ENCODE measurements around the gene PRRC1.

PRRC1 gene

DNA sequence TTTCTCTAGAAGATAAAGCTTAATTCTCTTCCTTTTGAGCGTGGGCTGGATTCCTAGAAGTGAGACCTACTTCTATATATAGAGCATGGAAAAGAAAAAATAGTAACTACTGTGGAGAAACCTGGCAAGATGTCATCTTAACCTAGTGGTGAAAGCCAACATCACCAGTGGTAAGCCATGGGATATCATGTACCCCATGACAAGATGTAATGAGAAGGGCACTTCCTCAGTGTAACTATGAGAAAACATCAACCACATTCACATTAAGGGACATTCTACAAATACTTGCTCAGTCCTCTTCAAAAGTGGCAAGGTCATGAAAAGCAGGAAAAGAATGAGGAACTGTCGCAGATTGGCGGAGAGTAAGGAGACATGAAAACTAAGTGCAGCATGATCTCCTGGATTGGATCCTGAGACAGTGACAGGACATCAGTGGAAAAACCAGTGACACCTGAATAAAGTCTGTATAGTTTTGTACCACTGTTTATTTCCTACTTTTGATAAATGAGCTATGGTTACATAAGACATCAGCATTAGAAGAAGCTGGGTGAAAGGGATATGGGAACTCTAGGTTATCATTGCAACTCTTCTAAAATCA lies 65.4 kb downstream of the PRRC1 start:
- DNase-seq = no peak

DNA sequence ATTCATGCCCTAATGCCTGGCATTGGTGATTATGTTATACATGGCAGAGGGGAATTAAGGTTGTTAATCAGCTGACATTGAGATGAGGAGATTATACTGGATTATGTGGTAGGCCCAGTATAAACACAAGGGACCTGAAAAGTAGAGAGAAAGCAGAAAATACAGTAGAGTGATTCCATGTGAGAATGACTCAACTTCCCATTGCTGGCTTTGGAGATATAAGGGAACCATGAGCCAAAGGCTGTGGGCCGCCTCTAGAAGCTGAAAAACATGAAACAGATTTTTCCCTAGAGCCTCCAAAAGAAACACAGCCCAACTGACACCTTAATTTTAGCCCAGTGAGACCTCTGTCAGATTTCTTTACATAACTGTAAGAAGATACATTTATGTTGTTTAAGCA lies 66.4 kb downstream of the PRRC1 start:
- DNase-seq = no peak

DNA sequence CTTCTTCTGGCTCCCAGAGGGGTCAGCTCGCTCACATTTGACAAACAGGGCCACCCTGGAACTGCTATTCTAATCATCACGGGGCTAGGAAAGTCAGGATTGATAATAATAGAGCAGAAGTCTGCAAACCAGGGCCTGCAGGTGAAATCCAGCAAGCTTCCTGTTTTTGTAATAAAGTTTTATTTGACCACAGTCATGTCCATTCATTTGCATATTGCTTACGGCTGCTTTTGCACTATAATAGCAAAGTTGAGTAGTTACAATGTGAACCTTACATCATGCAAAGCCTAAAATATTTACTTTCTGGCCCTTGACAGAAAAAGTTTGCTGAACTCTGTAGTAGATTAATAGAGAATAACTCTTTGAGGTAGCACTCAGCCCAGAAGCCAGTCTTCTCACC lies 68.2 kb downstream of the PRRC1 start:
- no peak for DNase-seq

- no peak for DNase-seq
Observed at GRCh38 chr5:127586066-127586770, 68.8 kb downstream of the PRRC1 start.

- DNase-seq = no peak
Observed at GRCh38 chr5:127586811-127587210, 69.4 kb downstream of the PRRC1 start.

DNA sequence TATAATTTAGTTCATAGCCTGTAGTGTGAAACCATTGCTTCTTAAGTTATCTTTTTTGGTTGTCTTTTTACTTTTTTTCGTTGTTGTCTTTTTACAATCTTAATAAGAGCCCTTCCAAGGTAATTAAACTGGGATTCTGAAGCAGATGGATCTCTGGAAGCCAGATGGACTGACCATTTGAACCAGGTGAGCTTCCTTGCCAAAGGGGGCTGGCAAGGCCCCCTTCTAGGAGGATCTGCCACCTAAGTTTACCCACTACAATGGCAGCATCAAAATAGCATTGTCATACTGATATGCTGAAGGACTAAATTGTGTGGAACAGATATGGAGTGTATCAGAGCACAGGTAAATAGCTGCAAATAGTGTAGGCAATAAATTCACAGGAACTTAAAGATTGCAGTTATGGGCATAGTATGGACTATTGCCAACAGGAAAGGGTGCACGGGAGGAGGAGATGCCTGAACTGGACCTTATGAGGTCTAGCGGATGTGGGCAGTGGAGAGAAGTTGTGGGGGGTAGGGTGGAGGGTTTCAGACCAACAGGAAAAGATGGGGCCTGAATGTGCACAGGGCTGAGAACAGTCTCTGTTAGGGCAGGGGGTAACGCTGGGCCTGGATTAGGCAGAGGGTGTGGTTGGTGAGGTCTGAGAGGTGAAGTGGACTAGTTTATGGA lies 69.9 kb downstream of the PRRC1 start:
- no peak for DNase-seq

DNA sequence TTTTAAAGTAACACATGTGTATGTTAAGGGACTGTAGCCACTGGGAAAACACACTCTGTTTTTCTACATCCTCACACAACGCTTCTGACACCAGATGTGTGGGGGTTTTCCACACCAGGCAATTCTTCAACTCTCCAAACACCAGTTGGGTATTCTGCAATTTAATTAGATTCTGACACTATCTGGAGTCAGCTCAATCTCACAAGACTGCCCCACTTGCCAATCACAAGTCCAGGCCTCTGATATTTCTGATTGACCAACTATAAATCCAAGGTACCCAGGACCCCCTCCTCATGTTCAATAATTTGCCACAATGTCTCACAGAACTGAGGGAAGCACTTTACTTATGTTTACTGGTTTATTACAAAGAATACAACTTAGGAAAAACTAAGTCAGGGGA lies 70.9 kb downstream of the PRRC1 start:
- no peak for DNase-seq

GRCh38 chr5:127589309-127590030 lies 72.0 kb downstream of the PRRC1 start:
- no peak for DNase-seq

DNA sequence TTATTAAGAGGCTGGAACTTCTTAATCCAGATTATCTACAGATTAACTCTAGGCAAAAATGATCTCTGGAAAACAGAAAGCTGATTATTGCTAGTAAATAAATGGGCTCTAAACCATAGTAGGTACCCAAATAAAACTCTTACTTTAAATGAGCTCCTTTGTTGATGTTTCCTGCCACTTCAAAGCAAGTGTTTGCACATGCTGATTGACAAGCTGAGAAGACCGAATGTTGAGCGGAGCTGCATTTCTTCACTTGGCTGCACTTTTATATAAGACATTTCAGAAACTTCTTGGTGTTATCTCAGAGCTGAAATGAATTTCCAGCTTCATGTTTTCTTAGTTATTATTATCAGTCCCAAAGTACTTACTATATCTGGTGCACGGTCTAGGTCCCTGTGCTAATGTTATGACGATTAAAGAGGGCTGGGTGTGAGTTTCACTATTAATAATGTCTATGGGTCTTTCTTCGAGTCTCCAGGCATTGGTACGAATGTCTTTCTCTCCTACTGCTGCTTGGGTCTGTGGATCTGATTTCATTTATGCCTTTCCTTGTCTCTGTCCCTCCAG lies 72.8 kb downstream of the PRRC1 start:
- no peak for DNase-seq

GRCh38 chr5:127595484-127596368 lies 78.3 kb downstream of the PRRC1 start:
- DNase-seq = no peak

GRCh38 chr5:127596501-127596900 lies 79.1 kb downstream of the PRRC1 start:
- no peak for DNase-seq

DNA sequence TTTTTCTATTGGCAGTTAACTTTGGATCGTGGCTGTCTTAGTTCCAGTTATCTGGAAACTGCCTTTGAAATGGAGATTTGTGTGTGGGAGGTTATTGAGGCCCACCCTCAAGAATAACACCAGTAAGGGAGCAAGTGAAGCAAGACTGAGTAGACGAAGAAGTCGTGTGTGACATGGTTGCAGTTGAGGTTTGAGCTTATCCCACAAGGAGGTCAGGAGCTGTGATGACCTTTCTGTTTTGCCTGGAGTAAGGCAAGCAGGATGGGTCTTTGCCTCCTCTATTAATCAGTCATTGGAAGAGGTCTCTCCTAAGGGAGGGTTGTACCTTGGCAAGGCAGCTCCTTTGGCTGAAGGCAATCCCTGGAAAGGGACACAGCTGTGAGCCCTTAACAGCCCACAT lies 81.9 kb downstream of the PRRC1 start:
- no peak for DNase-seq

DNA sequence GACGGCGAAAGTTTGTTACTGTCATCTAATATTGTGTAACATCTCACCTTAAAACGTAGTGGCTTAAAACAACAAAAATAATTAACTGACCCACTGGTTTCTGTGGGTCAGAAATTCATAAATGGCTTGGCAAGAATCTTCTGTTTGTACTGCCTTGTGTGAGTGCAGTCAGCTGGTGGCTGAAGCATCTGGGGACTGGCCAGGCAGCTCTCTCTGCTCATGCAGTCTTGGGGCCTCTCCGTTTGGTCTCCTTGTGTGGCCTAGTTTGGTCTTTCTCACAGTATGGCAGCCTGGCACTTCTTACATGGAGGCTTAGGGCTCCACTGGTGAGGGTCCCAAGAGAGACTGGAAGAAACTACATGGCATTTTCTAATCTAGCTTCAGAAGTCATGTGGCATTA lies 82.4 kb downstream of the PRRC1 start:
- no peak for DNase-seq

- DNase-seq = no peak
Observed at GRCh38 chr5:127601111-127601510, 83.7 kb downstream of the PRRC1 start.

GRCh38 chr5:127601601-127602000 lies 84.2 kb downstream of the PRRC1 start:
- no peak for DNase-seq

DNA sequence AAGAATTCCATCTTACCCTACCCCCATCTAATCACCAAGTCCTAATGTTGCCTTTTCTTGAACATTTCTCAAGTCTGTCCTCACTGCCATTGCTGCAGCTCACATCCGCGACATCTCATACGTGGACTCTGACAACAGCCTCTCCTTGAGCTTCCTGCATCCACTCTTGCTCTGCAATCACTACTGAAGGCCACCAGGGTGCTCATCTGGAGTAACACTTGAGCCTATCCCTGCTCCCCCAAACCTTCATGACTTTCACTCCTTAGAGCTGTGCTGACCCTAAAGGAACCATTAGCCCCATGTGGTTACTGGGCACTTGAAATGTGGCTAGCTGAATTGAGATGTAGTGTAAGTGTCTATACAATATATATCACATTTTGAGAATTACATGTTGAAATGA lies 85.0 kb downstream of the PRRC1 start:
- no peak for DNase-seq

GRCh38 chr5:127602896-127603844 lies 85.7 kb downstream of the PRRC1 start:
- DNase-seq = no peak

Measured in CD4-positive, alpha-beta T cell treated with Interleukin-12 subunit alpha and Interleukin-12 subunit beta, for 1 hour (primary cell).